ENCODE results near the gene FCRL5.

DNA sequence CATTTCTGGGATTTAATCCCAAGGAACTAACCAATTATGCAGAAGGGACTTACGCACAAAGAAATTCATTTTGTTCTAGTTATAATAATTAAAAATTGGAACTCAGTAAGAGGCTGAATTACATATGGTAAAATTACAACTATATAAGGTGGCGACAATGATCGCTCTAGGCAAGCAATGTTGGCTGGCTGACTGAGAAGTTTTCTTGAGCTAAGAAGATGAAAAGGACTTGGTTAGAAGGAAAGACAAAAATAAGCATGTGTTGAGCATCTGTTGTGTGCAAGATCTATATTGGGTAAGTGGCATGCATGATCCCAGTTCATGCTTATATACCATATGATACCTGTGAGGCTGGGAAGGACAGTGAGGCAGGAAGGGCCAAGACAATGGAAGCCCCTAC lies 80.8 kb downstream of the FCRL5 start:
- TF ChIP-seq CTCF (IDR thresholded peaks at IDR 0.05) (no peak), POLR2AphosphoS5 (IDR thresholded peaks at IDR 0.05) (no peak), EP300 (IDR thresholded peaks at IDR 0.05) (no peak)
